ENCODE data around the gene MICALL2.

- TF ChIP-seq CTCF (IDR thresholded peaks at IDR 0.05): no peak
- TF ChIP-seq POLR2A (IDR thresholded peaks at IDR 0.05): no peak
These were observed 31.6 kb upstream of the MICALL2 start for GRCh38 chr7:1490837-1491236.

Measured in upper lobe of left lung (tissue), 4 donors.